KMS-11 (cell line): ENCODE measurements around the gene PDZRN3.

ENCODE experiments used
- H2AFZ ChIP-seq: fragments of 200-600 bp; sonication (generic); 2 replicates; pipeline ENCODE4 v1.6.1; 2016; ENCODE audit warnings: antibody characterized with exemption, mixed run types, low read depth
- H3K27ac ChIP-seq: fragments of 200-600 bp; sonication (generic); 2 replicates; pipeline ENCODE4 v1.6.1; 2016; ENCODE audit warnings: mild to moderate bottlenecking, mixed run types
- H3K27me3 ChIP-seq: fragments of 200-600 bp; sonication (generic); 2 replicates; pipeline ENCODE4 v1.6.1; 2017; ENCODE audit warnings: mild to moderate bottlenecking, low read depth, mixed run types, moderate library complexity; ENCODE audit not compliant: insufficient read depth
- H3K36me3 ChIP-seq: fragments of 200-600 bp; sonication (generic); 2 replicates; pipeline ENCODE4 v1.6.1; 2017; ENCODE audit warnings: mild to moderate bottlenecking, mixed run types; ENCODE audit not compliant: insufficient read depth
- H3K4me1 ChIP-seq: fragments of 200-600 bp; sonication (generic); 2 replicates; pipeline ENCODE4 v1.6.1; 2016; ENCODE audit warnings: mild to moderate bottlenecking, low read depth, mixed run types; ENCODE audit not compliant: poor library complexity, severe bottlenecking
- H3K4me2 ChIP-seq: fragments of 200-600 bp; sonication (generic); 2 replicates; pipeline ENCODE4 v1.7.0; 2016; ENCODE audit warnings: mild to moderate bottlenecking, mixed run types
- H3K4me3 ChIP-seq: fragments of 200-600 bp; sonication (generic); IDR thresholded peaks from 2 replicates; pipeline ENCODE4 v1.6.1; 2017; ENCODE audit warnings: low read depth, low read length, mixed read lengths; ENCODE audit not compliant: insufficient read depth
- H3K79me2 ChIP-seq: fragments of 200-600 bp; sonication (generic); 2 replicates; pipeline ENCODE4 v1.6.1; 2016; ENCODE audit warnings: low read depth, mixed run types; ENCODE audit not compliant: insufficient read depth
- H3K9ac ChIP-seq: fragments of 200-600 bp; sonication (generic); 2 replicates; pipeline ENCODE4 v1.6.1; 2016; ENCODE audit warnings: mild to moderate bottlenecking, mixed run types
- H4K20me1 ChIP-seq: fragments of 200-600 bp; sonication (generic); 2 replicates; pipeline ENCODE4 v1.6.1; 2016; ENCODE audit warnings: mild to moderate bottlenecking, mixed run types; ENCODE audit not compliant: insufficient read depth
- TF ChIP-seq, protein P1 (sequence below): fragments of 200-600 bp; sonication (generic); conservative IDR thresholded peaks from 2 replicates; pipeline ENCODE4 v1.6.1; 2017; ENCODE audit warnings: low read depth, mild to moderate bottlenecking, antibody characterized with exemption, low read length, moderate library complexity, mixed read lengths

The PDZRN3 gene

DNA sequence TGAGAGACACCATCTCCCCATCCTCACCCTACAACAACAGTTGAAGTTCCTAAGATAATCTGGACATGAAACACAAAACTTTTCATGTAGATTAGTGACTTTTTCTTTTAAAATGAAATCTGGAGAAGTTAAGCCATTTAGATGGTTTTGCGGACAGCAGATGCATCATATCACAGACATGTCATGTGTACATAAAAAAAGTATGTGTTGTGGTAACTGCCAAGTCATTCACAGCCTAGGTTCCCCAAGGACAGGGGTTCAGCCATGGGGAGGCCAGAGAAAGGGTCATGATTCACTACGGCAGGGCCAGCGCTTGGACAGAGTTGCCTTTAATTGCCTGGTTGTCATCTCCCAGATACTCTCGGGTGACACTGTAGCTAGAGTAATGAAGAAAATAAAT, 163.2 kb downstream of the PDZRN3 start:
- no peaks in the 10 kb centered on the region for H3K36me3 ChIP-seq
- no peak overlapping the region for H2AFZ ChIP-seq
- no peak overlapping the region for H3K9ac ChIP-seq
- no peak overlapping the region for H3K27ac ChIP-seq
- no peaks in the 10 kb centered on the region for H4K20me1 ChIP-seq
- H3K4me1 ChIP-seq, result no peaks in the 10 kb centered on the region
- no peaks in the 10 kb centered on the region for H3K79me2 ChIP-seq
- no peaks in the 10 kb centered on the region for H3K27me3 ChIP-seq
- H3K4me2 ChIP-seq, result no peak overlapping the region
- TF ChIP-seq, protein P1, sequence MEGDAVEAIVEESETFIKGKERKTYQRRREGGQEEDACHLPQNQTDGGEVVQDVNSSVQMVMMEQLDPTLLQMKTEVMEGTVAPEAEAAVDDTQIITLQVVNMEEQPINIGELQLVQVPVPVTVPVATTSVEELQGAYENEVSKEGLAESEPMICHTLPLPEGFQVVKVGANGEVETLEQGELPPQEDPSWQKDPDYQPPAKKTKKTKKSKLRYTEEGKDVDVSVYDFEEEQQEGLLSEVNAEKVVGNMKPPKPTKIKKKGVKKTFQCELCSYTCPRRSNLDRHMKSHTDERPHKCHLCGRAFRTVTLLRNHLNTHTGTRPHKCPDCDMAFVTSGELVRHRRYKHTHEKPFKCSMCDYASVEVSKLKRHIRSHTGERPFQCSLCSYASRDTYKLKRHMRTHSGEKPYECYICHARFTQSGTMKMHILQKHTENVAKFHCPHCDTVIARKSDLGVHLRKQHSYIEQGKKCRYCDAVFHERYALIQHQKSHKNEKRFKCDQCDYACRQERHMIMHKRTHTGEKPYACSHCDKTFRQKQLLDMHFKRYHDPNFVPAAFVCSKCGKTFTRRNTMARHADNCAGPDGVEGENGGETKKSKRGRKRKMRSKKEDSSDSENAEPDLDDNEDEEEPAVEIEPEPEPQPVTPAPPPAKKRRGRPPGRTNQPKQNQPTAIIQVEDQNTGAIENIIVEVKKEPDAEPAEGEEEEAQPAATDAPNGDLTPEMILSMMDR, result no peak
- H3K4me3 ChIP-seq, result no peak overlapping the region

DNA sequence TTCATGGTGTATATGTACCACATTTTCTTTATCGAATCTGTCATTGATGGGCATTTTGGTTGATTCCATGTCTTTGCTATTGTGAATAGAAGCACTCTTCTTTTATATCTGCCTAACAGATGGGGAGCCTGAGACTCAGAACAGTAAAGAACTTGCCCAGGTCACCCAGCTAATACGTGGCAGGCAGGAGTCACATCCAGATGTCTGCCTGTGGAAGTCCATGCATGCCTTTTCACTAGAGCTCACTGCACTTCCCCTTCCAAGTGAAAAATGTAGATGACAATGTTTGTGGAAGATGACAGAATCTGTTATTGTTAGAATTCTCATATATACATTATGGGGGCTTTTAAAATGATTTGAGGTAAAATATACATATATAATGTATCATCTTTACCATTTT, 165.0 kb downstream of the PDZRN3 start:
- H3K4me3 ChIP-seq, result no peak overlapping the region

DNA sequence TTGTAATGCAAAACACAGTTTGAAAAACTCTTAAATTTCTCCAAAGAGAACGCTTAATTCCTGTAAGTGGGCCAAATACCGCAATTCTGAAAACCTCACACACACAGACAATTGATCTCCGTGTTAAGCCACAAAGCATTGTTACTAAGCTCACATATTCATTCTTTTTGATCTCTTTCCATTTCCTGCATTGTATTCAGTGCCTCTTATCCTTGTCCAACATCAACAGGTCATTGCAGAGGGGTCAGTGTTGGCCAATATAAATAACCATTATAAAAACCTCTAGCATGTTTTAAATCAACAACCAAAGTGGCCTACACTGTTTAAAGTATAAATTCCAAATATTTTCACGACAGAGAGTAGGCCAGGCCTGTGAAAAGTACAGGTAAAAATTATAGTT, 171.1 kb downstream of the PDZRN3 start:
- H3K27ac ChIP-seq, result no peak overlapping the region
- H3K4me3 ChIP-seq, result no peak overlapping the region
- H3K27me3 ChIP-seq, result no peaks in the 10 kb centered on the region
- H3K9ac ChIP-seq, result no peak overlapping the region
- no peaks in the 10 kb centered on the region for H3K79me2 ChIP-seq
- H3K4me1 ChIP-seq, result peaks cover 12% of the 10 kb centered on the region
- no peaks in the 10 kb centered on the region for H3K36me3 ChIP-seq
- no peak overlapping the region for H3K4me2 ChIP-seq
- no peaks in the 10 kb centered on the region for H4K20me1 ChIP-seq
- TF ChIP-seq, protein P1, result no peak
- no peak overlapping the region for H2AFZ ChIP-seq

More for the DNA sequence above, 165.0 kb downstream of the PDZRN3 start:
- no peak overlapping the region for H3K9ac ChIP-seq
- no peak overlapping the region for H3K27ac ChIP-seq
- no peak overlapping the region for H2AFZ ChIP-seq
- no peaks in the 10 kb centered on the region for H3K79me2 ChIP-seq
- H3K36me3 ChIP-seq, result no peaks in the 10 kb centered on the region
- H3K4me2 ChIP-seq, result no peak overlapping the region
- H3K27me3 ChIP-seq, result no peaks in the 10 kb centered on the region
- TF ChIP-seq, protein P1, result no peak
- H3K4me1 ChIP-seq, result no peaks in the 10 kb centered on the region
- H4K20me1 ChIP-seq, result no peaks in the 10 kb centered on the region

DNA sequence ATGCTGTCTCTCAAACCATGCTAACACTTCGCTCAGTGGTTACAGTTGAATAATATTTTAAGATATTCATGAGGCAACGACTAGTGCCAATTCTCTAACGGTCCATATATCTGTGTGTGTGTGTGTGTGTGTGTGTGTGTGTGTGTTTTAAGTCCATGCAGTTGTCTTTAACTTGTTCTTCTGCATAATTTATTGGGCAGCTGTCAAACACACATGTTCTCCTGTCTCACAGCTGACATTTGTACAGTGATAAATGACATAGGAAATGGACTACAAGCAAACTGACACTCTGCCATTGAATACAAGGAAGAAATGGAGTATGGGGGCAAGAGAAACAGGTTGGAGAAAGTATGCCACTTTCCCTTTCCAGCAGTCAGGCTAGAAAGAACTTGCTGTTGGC, 172.0 kb downstream of the PDZRN3 start:
- Histone ChIP-seq H3K4me2 (no peak overlapping the region), H3K4me3 (no peak overlapping the region), H3K27me3 (no peaks in the 10 kb centered on the region), H4K20me1 (no peaks in the 10 kb centered on the region), H3K4me1 (peaks cover 21% of the 10 kb centered on the region), H2AFZ (no peak overlapping the region), H3K9ac (no peak overlapping the region), H3K36me3 (no peaks in the 10 kb centered on the region), H3K27ac (no peak overlapping the region), H3K79me2 (no peaks in the 10 kb centered on the region)
- TF ChIP-seq, protein P1, result no peak
